Central memory CD8-positive, alpha-beta T cell (primary cell): ENCODE data around the gene CAMK1D.

Source experiments
- ATAC-seq: fragments of 150-1000 bp; cut with Tn5 transposase; replicated peaks from 2 replicates; pipeline ENCODE4 v1.10.0; 2022; ENCODE audit warnings: mild to moderate bottlenecking, moderate FRiP score, moderate number of reproducible peaks; ENCODE audit not compliant: poor library complexity, severe bottlenecking; ENCODE audit errors: extremely low read depth
- DNase-seq, 2 donors: peaks; one replicate each; pipeline ENCODE4 v3.0.0; 2021; ENCODE audit warnings: low spot score in 2 of 2
- H3K27ac Mint-ChIP-seq: one replicate; pipeline ENCODE4 v1.8.0; 2022; ENCODE audit warnings: low read depth, mild to moderate bottlenecking, moderate library complexity, mixed read lengths
- H3K27me3 Mint-ChIP-seq: one replicate; pipeline ENCODE4 v1.8.0; 2022; ENCODE audit warnings: mixed read lengths
- H3K36me3 Mint-ChIP-seq: one replicate; pipeline ENCODE4 v1.8.0; 2022; ENCODE audit warnings: mild to moderate bottlenecking, moderate library complexity, mixed read lengths; ENCODE audit not compliant: insufficient read depth
- H3K4me1 Mint-ChIP-seq: one replicate; pipeline ENCODE4 v1.8.0; 2022; ENCODE audit warnings: mixed read lengths
- H3K4me3 Mint-ChIP-seq: one replicate; pipeline ENCODE4 v1.8.0; 2022; ENCODE audit warnings: mild to moderate bottlenecking, moderate library complexity, mixed read lengths
- H3K9me3 Mint-ChIP-seq: one replicate; pipeline ENCODE4 v1.8.0; 2022; ENCODE audit warnings: mixed read lengths

The CAMK1D gene

GRCh38 chr10:12526311-12526710, 177.0 kb downstream of the CAMK1D start:
- DNase-seq, result no peak
- Mint-ChIP-seq H3K36me3 (no peaks in the 10 kb centered on the region), H3K4me3 (no peak overlapping the region), H3K4me1 (peaks cover 8% of the 10 kb centered on the region), H3K9me3 (no peaks in the 10 kb centered on the region), H3K27me3 (no peaks in the 10 kb centered on the region), H3K27ac (no peak overlapping the region)
- no peak for ATAC-seq

GRCh38 chr10:12529976-12530375, 180.6 kb downstream of the CAMK1D start:
- Mint-ChIP-seq H3K9me3 (no peaks in the 10 kb centered on the region), H3K27me3 (no peaks in the 10 kb centered on the region), H3K27ac (no peak overlapping the region), H3K4me1 (peaks cover 9% of the 10 kb centered on the region), H3K36me3 (no peaks in the 10 kb centered on the region), H3K4me3 (no peak overlapping the region)
- ATAC-seq (no peak), DNase-seq (no peak)

- Mint-ChIP-seq H3K4me3 (no peak overlapping the region), H3K27ac (no peak overlapping the region), H3K36me3 (no peaks in the 10 kb centered on the region), H3K9me3 (no peaks in the 10 kb centered on the region), H3K4me1 (peaks cover 9% of the 10 kb centered on the region), H3K27me3 (no peaks in the 10 kb centered on the region)
- DNase-seq (no peak), ATAC-seq (no peak)
Measured at GRCh38 chr10:12531305-12532220, 182.2 kb downstream of the CAMK1D start.

GRCh38 chr10:12533151-12533550, 183.8 kb downstream of the CAMK1D start:
- peaks cover 12% of the 10 kb centered on the region for H3K4me1 Mint-ChIP-seq
- H3K27me3 Mint-ChIP-seq, result no peaks in the 10 kb centered on the region
- H3K4me3 Mint-ChIP-seq, result no peak overlapping the region
- H3K9me3 Mint-ChIP-seq, result no peaks in the 10 kb centered on the region
- no peaks in the 10 kb centered on the region for H3K36me3 Mint-ChIP-seq
- ATAC-seq (no peak), DNase-seq (no peak)
- H3K27ac Mint-ChIP-seq, result no peak overlapping the region

- Mint-ChIP-seq H3K36me3 (no peaks in the 10 kb centered on the region), H3K27ac (no peak overlapping the region), H3K27me3 (no peaks in the 10 kb centered on the region), H3K4me1 (peaks cover 17% of the 10 kb centered on the region), H3K4me3 (no peak overlapping the region), H3K9me3 (no peaks in the 10 kb centered on the region)
- DNase-seq, result no peak
- no peak for ATAC-seq
Measured at GRCh38 chr10:12533723-12534122, 184.4 kb downstream of the CAMK1D start.

GRCh38 chr10:12534824-12535223, 185.5 kb downstream of the CAMK1D start:
- no peak for ATAC-seq
- Mint-ChIP-seq H3K9me3 (no peaks in the 10 kb centered on the region), H3K27ac (no peak overlapping the region), H3K4me3 (no peak overlapping the region), H3K27me3 (no peaks in the 10 kb centered on the region), H3K4me1 (peaks cover 17% of the 10 kb centered on the region), H3K36me3 (no peaks in the 10 kb centered on the region)
- DNase-seq, result no peak

- H3K27ac Mint-ChIP-seq, result no peak overlapping the region
Measured at GRCh38 chr10:12535656-12536055, 186.3 kb downstream of the CAMK1D start.

GRCh38 chr10:12538491-12538995, 189.2 kb downstream of the CAMK1D start:
- Mint-ChIP-seq H3K27ac (no peak overlapping the region), H3K27me3 (no peaks in the 10 kb centered on the region), H3K9me3 (no peaks in the 10 kb centered on the region), H3K4me3 (no peak overlapping the region), H3K36me3 (peaks cover 2% of the 10 kb centered on the region), H3K4me1 (peaks cover 17% of the 10 kb centered on the region)
- no peak for DNase-seq
- no peak for ATAC-seq

More at GRCh38 chr10:12535656-12536055, 186.3 kb downstream of the CAMK1D start:
- ATAC-seq (no peak), DNase-seq (no peak)
- H3K36me3 Mint-ChIP-seq, result no peaks in the 10 kb centered on the region
- no peak overlapping the region for H3K4me3 Mint-ChIP-seq
- no peaks in the 10 kb centered on the region for H3K27me3 Mint-ChIP-seq
- H3K4me1 Mint-ChIP-seq, result peaks cover 17% of the 10 kb centered on the region
- no peaks in the 10 kb centered on the region for H3K9me3 Mint-ChIP-seq

GRCh38 chr10:12539350-12540164, 190.2 kb downstream of the CAMK1D start:
- H3K27me3 Mint-ChIP-seq, result no peaks in the 10 kb centered on the region
- no peak overlapping the region for H3K4me3 Mint-ChIP-seq
- ATAC-seq, result no peak
- H3K4me1 Mint-ChIP-seq, result peaks cover 16% of the 10 kb centered on the region
- DNase-seq, result no peak
- H3K9me3 Mint-ChIP-seq, result no peaks in the 10 kb centered on the region
- peaks cover 2% of the 10 kb centered on the region for H3K36me3 Mint-ChIP-seq
- peak overlapping the region; percentile 71 for H3K27ac Mint-ChIP-seq

GRCh38 chr10:12540341-12540781, 191.0 kb downstream of the CAMK1D start:
- no peak overlapping the region for H3K27ac Mint-ChIP-seq
- H3K9me3 Mint-ChIP-seq, result no peaks in the 10 kb centered on the region
- no peak for DNase-seq
- no peak overlapping the region for H3K4me3 Mint-ChIP-seq
- H3K36me3 Mint-ChIP-seq, result peaks cover 2% of the 10 kb centered on the region
- no peak for ATAC-seq
- H3K4me1 Mint-ChIP-seq, result peaks cover 9% of the 10 kb centered on the region
- H3K27me3 Mint-ChIP-seq, result no peaks in the 10 kb centered on the region

GRCh38 chr10:12541446-12542067, 192.2 kb downstream of the CAMK1D start:
- Mint-ChIP-seq H3K27me3 (no peaks in the 10 kb centered on the region), H3K4me3 (no peak overlapping the region), H3K27ac (no peak overlapping the region), H3K36me3 (peaks cover 2% of the 10 kb centered on the region), H3K9me3 (peaks cover 6% of the 10 kb centered on the region), H3K4me1 (peaks cover 9% of the 10 kb centered on the region)
- DNase-seq (no peak), ATAC-seq (no peak)

- no peak for DNase-seq
- peaks cover 6% of the 10 kb centered on the region for H3K9me3 Mint-ChIP-seq
- no peak overlapping the region for H3K4me3 Mint-ChIP-seq
- H3K27me3 Mint-ChIP-seq, result no peaks in the 10 kb centered on the region
- H3K27ac Mint-ChIP-seq, result no peak overlapping the region
- no peak for ATAC-seq
- H3K36me3 Mint-ChIP-seq, result peaks cover 4% of the 10 kb centered on the region
- H3K4me1 Mint-ChIP-seq, result peaks cover 14% of the 10 kb centered on the region
Measured at GRCh38 chr10:12542133-12542670, 192.9 kb downstream of the CAMK1D start.
